Retinal pigment epithelial cell (primary cell): ENCODE data around the gene SYMPK.

Experiments used
- DNase-seq: peaks from one replicate; pipeline ENCODE4 v3.0.0-alpha.2; 2010; ENCODE audit warnings: low read depth
- H3K4me3 ChIP-seq: 2 replicates; pipeline ENCODE4 v1.5.1; 2011; ENCODE audit warnings: mild to moderate bottlenecking, low read length, control low read depth, moderate library complexity
- TF ChIP-seq, protein P1 (sequence below): conservative IDR thresholded peaks from 2 replicates; pipeline ENCODE4 v1.5.1; 2011; ENCODE audit warnings: low read depth, low read length, control low read depth, inconsistent platforms

SYMPK gene

DNA sequence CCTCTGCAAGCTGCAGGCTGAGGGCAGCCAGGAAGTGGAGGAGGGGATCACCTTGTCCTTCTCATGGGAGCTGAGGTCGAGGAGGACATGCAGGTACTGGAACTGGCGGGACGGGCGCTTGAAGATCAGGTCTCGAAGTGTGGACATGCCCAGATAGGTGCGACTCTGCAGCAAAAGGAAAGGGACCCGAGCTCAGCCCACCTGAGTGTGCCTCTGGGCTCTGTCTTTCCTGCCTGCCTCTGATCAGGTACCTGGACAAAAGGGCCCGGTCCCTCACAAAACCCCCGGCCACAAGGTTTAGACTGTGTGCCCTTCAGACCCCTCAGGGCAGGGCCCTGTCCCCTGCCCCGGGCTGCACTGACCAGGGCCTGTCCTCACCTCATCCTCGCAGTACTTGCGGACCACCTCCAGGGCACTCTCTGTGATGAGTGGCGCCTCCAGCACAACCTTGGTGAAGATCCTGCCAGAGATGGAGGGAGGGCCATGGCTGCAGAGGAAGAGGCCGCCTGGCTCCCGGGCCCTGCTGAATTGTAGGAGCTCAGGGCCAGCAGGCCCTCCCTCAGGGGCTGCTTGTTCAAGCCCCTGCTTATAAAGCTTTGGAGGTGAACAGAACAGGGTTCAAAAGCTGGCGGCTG is 35.4 kb downstream of the SYMPK start:
- H3K4me3 ChIP-seq: no peak overlapping the region
- TF ChIP-seq, protein P1, sequence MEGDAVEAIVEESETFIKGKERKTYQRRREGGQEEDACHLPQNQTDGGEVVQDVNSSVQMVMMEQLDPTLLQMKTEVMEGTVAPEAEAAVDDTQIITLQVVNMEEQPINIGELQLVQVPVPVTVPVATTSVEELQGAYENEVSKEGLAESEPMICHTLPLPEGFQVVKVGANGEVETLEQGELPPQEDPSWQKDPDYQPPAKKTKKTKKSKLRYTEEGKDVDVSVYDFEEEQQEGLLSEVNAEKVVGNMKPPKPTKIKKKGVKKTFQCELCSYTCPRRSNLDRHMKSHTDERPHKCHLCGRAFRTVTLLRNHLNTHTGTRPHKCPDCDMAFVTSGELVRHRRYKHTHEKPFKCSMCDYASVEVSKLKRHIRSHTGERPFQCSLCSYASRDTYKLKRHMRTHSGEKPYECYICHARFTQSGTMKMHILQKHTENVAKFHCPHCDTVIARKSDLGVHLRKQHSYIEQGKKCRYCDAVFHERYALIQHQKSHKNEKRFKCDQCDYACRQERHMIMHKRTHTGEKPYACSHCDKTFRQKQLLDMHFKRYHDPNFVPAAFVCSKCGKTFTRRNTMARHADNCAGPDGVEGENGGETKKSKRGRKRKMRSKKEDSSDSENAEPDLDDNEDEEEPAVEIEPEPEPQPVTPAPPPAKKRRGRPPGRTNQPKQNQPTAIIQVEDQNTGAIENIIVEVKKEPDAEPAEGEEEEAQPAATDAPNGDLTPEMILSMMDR: no peak
- DNase-seq: no peak

GRCh38 chr19:45826934-45827333 is 36.0 kb downstream of the SYMPK start:
- DNase-seq: no peak
- TF ChIP-seq, protein P1: no peak
- H3K4me3 ChIP-seq: no peak overlapping the region

GRCh38 chr19:45825917-45826893 is 36.7 kb downstream of the SYMPK start:
- TF ChIP-seq, protein P1: no peak
- no peak for DNase-seq
- no peak overlapping the region for H3K4me3 ChIP-seq

DNA sequence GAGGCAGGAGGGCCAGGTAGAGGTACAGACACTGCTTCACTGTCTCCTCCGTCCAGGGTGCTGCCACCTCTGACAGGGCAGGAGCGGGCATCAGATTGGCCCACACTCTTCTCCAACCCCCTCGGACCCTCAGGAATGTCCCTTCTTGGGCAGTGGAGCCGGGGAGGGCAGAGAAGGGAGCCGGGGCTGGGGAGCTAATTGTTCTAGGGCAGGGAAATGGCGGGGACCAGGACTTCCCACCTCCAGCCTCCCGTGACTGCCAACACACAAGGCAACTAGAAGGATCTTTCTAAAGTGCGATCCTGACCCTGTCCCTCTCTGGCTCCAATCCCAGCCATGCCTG is 37.7 kb downstream of the SYMPK start:
- no peak overlapping the region for H3K4me3 ChIP-seq
- DNase-seq: no peak
- TF ChIP-seq, protein P1: no peak

GRCh38 chr19:45824531-45825262 is 38.2 kb downstream of the SYMPK start:
- H3K4me3 ChIP-seq: no peak overlapping the region
- DNase-seq: no peak
- TF ChIP-seq, protein P1: no peak

- TF ChIP-seq, protein P1: no peak
- no peak overlapping the region for H3K4me3 ChIP-seq
- no peak for DNase-seq
These were observed 38.9 kb downstream of the SYMPK start for GRCh38 chr19:45824041-45824471.
